ENCODE data around the gene ZNF429. TPM values are rescaled to one million over a fixed set of nuclear protein-coding genes. Genes with fewer than 3 reads are reported as not detected.

Gene ZNF429
- total RNA-seq, 2 donors from 2014 or later, result 10.5 to 15.1 TPM

DNA sequence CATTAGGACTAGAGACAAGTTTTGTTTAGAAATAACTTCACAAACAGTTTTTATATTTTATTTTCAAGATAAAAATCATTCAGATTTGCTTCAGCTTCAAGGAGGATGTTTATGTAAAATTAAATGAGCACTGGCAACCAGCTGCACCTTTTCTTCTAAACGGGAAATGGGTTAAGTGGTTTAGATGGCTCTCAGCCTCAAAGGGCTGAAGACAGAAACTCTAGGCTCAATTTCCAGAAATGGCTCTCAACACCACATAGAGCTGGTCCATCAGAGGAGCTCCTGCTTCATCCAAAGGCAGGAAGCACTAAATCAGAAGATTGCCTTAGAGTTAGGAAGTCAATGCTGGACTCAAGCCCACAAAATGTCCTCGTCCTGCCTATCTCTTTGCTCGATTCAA lies 74.7 kb downstream of the ZNF429 start:
- H3K4me3 ChIP-seq, result no peak overlapping the region
- DNase-seq, result no peak
- no peaks in the 10 kb centered on the region for H3K4me1 ChIP-seq
- H3K27ac ChIP-seq, result no peak overlapping the region
- no peak overlapping the region for H3K9ac ChIP-seq (ENCODE audit: low read depth in 2 of 2, low read length in 2 of 2)
- H3K9me3 ChIP-seq, result no peaks in the 10 kb centered on the region
- no peaks in the 10 kb centered on the region for H3K36me3 ChIP-seq
- H3K27me3 ChIP-seq, result no peaks in the 10 kb centered on the region
- intact Hi-C loops (cut with DNase I), result no loop called here
- TF ChIP-seq, protein P1, sequence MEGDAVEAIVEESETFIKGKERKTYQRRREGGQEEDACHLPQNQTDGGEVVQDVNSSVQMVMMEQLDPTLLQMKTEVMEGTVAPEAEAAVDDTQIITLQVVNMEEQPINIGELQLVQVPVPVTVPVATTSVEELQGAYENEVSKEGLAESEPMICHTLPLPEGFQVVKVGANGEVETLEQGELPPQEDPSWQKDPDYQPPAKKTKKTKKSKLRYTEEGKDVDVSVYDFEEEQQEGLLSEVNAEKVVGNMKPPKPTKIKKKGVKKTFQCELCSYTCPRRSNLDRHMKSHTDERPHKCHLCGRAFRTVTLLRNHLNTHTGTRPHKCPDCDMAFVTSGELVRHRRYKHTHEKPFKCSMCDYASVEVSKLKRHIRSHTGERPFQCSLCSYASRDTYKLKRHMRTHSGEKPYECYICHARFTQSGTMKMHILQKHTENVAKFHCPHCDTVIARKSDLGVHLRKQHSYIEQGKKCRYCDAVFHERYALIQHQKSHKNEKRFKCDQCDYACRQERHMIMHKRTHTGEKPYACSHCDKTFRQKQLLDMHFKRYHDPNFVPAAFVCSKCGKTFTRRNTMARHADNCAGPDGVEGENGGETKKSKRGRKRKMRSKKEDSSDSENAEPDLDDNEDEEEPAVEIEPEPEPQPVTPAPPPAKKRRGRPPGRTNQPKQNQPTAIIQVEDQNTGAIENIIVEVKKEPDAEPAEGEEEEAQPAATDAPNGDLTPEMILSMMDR (IDR thresholded peaks at IDR 0.05), result no peak

DNA sequence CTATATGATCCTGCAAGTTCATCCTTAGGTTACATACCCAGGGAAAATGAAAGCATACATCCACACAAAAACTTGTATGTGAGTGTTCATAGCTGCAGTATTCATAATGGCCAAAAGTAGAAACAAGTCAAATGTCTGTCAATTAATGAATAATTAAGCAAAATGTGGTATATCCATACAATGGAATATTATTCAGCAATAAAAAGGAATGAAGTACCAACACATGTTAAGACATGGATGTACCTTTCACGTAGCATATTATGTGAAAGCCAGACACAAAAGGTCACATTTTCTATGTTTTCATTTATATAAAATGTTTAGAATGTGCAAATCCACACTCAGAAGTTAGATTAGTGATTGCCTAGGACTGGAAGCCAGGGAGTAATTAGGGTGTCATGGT lies 75.4 kb downstream of the ZNF429 start:
- no peaks in the 10 kb centered on the region for H3K9me3 ChIP-seq

DNA sequence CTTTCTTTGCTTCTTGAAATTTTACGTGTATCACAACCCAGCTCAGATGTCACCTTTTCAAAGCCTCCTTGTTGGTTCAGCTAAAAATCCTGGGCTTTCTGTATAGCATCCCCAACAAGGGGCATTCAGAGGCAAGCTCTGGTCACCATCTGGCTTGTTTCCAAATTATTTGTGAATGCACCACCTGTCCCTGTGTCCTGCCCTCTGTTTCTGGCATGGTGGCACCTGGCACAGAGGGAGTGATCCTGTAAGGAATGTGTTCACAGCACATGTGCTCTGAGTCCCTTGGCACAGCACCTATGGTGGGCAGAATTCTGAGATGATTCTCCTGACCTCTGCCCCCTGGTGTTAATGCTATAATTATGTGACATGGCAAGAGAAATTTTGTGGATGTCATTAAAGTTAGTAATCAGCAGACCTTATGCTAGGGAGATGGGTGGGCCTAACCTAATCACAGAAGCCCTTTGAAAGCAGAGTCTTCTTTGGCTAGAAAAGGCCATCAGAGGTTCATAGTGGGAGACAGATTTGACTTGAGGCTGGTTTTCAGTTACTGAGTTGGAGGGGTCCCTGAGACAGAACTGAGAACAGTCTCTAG lies 76.3 kb downstream of the ZNF429 start:
- H3K9ac ChIP-seq (ENCODE audit: low read depth in 2 of 2, low read length in 2 of 2), result no peak overlapping the region
- H3K9me3 ChIP-seq, result no peaks in the 10 kb centered on the region
- intact Hi-C loops (cut with DNase I), result no loop called here
- H3K4me3 ChIP-seq, result no peak overlapping the region
- H3K27me3 ChIP-seq, result no peaks in the 10 kb centered on the region
- TF ChIP-seq, protein P1 (IDR thresholded peaks at IDR 0.05), result no peak
- DNase-seq, result no peak
- H3K27ac ChIP-seq, result no peak overlapping the region
- H3K4me1 ChIP-seq, result no peaks in the 10 kb centered on the region
- H3K36me3 ChIP-seq, result no peaks in the 10 kb centered on the region

More for the DNA sequence above, 75.4 kb downstream of the ZNF429 start:
- no peak for DNase-seq
- Histone ChIP-seq H3K4me1 (no peaks in the 10 kb centered on the region), H3K4me3 (no peak overlapping the region), H3K9ac (ENCODE audit: low read depth in 2 of 2, low read length in 2 of 2) (no peak overlapping the region), H3K36me3 (no peaks in the 10 kb centered on the region), H3K27me3 (no peaks in the 10 kb centered on the region), H3K27ac (no peak overlapping the region)
- intact Hi-C loops (cut with DNase I), result no loop called here
- TF ChIP-seq, protein P1 (IDR thresholded peaks at IDR 0.05), result no peak

DNA sequence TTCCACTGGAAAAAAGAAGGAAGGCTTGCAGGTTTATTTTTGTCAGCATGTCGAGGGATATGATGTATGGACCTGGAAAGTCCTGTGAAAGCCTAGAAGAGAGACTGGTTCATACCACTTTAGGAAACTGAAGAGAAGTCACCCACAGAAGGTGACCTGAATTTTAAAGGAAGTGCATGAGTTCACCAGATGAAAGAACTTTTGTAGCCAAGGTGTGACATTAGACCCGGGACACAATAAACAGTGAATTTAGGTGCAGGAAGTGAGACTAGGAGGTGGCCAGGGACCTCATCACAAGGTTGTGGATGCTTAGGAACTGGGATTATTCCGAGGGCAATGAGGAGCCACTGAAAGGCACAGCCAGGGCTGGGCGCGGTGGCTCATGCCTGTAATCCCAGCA lies 79.1 kb downstream of the ZNF429 start:
- Histone ChIP-seq H3K4me3 (no peak overlapping the region), H3K4me1 (no peaks in the 10 kb centered on the region), H3K27ac (no peak overlapping the region), H3K36me3 (no peaks in the 10 kb centered on the region), H3K9me3 (no peaks in the 10 kb centered on the region), H3K27me3 (no peaks in the 10 kb centered on the region), H3K9ac (ENCODE audit: low read depth in 2 of 2, low read length in 2 of 2) (no peak overlapping the region)
- TF ChIP-seq, protein P1 (IDR thresholded peaks at IDR 0.05), result no peak
- intact Hi-C loops (cut with DNase I), result no loop called here
- no peak for DNase-seq

DNA sequence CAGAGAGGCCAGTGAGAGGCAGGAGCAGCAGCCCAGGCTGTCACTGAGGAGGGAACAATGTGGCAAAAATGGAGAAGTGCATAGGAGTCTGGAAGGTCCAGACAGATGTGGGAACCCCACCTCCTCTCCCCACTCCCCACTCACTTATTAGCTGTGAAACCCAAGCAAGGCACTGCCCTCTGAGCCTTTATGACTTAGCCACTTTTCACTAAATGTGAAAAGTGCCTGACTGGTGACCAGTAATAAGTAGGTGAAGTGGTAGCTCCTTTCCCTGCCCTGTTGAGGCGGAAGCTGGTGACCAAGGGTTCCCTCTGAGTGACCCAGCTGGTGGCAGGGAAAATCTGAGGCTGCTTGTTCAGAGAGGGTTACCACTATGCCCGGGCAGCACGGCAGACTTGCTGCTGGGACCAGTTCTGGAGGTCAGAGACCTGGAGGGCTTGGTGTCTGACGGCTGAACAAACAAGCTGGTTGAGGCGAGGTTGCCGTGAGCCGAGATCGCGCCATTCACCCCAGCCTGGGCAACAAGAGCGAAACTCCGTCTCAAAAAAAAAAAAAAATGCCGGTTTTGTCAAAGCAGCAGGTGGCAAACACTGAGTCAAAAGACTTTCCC lies 80.0 kb downstream of the ZNF429 start:
- H3K4me3 ChIP-seq, result peak overlapping the region; percentile 69
- H3K4me1 ChIP-seq, result no peaks in the 10 kb centered on the region
- no peaks in the 10 kb centered on the region for H3K9me3 ChIP-seq
- intact Hi-C loops (cut with DNase I), result no loop called here
- H3K36me3 ChIP-seq, result no peaks in the 10 kb centered on the region
- DNase-seq, result no peak
- peak overlapping the region in 1 of 2 donors; percentile 2 for H3K9ac ChIP-seq (ENCODE audit: low read depth in 2 of 2, low read length in 2 of 2)
- no peak overlapping the region for H3K27ac ChIP-seq
- TF ChIP-seq, protein P1 (IDR thresholded peaks at IDR 0.05), result no peak
- H3K27me3 ChIP-seq, result no peaks in the 10 kb centered on the region

Data from colonic mucosa (tissue), 4 donors.